Smooth muscle cell (in vitro differentiated cells): Measurements from ENCODE around the gene BAHD1. TPM values are rescaled to one million over a fixed set of nuclear protein-coding genes. Genes with fewer than 3 reads are reported as not detected.

Experiments
- DNase-seq: peaks from one replicate; lab custom pipeline; 2025; ENCODE audit not compliant: unreplicated experiment; lab: John Stamatoyannopoulos, UW
- H2AFZ ChIP-seq: fragments of 200-600 bp; sonication (generic); 2 replicates; pipeline ENCODE4 v1.6.0; 2016; ENCODE audit warnings: antibody characterized with exemption, low read depth, mild to moderate bottlenecking
- H3F3A ChIP-seq: fragments of 200-600 bp; sonication (generic); 2 replicates; pipeline ENCODE4 v1.6.0; 2017; ENCODE audit warnings: antibody characterized with exemption, low read depth
- H3K27ac ChIP-seq: fragments of 200-600 bp; sonication (generic); 2 replicates; pipeline ENCODE4 v1.5.1; 2016; ENCODE audit warnings: low read depth, mild to moderate bottlenecking
- H3K27me3 ChIP-seq: fragments of 200-600 bp; sonication (generic); 2 replicates; pipeline ENCODE4 v1.6.1; 2016; ENCODE audit warnings: low read depth, mild to moderate bottlenecking
- H3K36me3 ChIP-seq: fragments of 200-600 bp; sonication (generic); 2 replicates; pipeline ENCODE4 v1.5.1; 2016; ENCODE audit warnings: low read depth
- H3K4me1 ChIP-seq: fragments of 200-600 bp; sonication (generic); 2 replicates; pipeline ENCODE4 v1.5.1; 2016; ENCODE audit warnings: low read depth
- H3K4me2 ChIP-seq: fragments of 200-600 bp; sonication (generic); 2 replicates; pipeline ENCODE4 v1.6.0; 2016; ENCODE audit warnings: mild to moderate bottlenecking
- H3K4me3 ChIP-seq: fragments of 200-600 bp; sonication (generic); 2 replicates; pipeline ENCODE4 v1.5.1; 2016; ENCODE audit warnings: mild to moderate bottlenecking
- H3K79me2 ChIP-seq: fragments of 200-600 bp; sonication (generic); 2 replicates; pipeline ENCODE4 v1.6.0; 2016; ENCODE audit warnings: low read depth, mild to moderate bottlenecking
- H3K9ac ChIP-seq: fragments of 200-600 bp; sonication (generic); 2 replicates; pipeline ENCODE4 v1.6.0; 2016; ENCODE audit warnings: low read depth
- H3K9me3 ChIP-seq: fragments of 200-600 bp; sonication (generic); replicated peaks from 2 replicates; pipeline ENCODE4 v1.5.1; 2016; ENCODE audit warnings: low read depth
- H4K20me1 ChIP-seq: fragments of 200-600 bp; sonication (generic); 2 replicates; pipeline ENCODE4 v1.6.0; 2016; ENCODE audit warnings: low read depth
- WGBS: methylation state at CpG from one replicate; pipeline ENCODE4 v1.1.7; 2016; ENCODE audit warnings: low lambda C conversion rate; 5-methylcytosine and 5-hydroxymethylcytosine counted together
- polyA plus RNA-seq: library from polyadenylated mRNA; unstranded; fragments of >200 nt; fragmentation: Nextera tagmentation; extraction: Ambion mirVana; gene quantifications from 2 replicates; pipeline ENCODE4 v1.2.1, GENCODE V29; 2016
- total RNA-seq: library from RNA; depleted of rRNA; stranded (reverse); fragments of >200 nt; gene quantifications from 2 replicates; pipeline ENCODE4 v1.2.3, GENCODE V29; 2014
- TF ChIP-seq, protein P1 (sequence below): fragments of 200-600 bp; sonication (generic); IDR thresholded peaks from 2 replicates; pipeline ENCODE4 v1.5.1; 2017; ENCODE audit warnings: borderline replicate concordance, mild to moderate bottlenecking, antibody characterized with exemption; ENCODE audit not compliant: insufficient read depth, poor library complexity, severe bottlenecking

BAHD1 gene
- total and polyA plus RNA-seq, 2 experiments from 2014 or later: 8.4 to 11.1 TPM

DNA sequence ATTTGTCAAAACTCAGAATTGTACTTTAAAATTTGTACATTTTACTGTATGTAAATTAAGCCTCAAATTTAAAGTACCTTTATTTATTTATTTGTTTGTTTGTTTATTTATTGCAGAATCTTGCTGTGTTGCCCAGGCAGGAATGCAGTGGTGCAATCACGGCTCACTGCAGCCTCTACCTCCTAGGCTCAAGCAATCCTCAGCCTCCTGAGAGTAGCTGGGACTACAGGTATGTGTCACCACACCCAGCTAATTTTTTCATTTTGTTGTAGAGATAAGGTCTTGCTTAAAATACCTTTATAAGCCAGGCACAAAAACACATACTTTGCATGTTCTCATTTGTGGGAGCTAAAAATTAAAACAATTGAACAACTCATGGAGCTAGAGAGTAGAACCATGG, 67.5 kb downstream of the BAHD1 start:
- H3K9ac ChIP-seq: no peak overlapping the region
- H2AFZ ChIP-seq: no peak overlapping the region
- no peaks in the 10 kb centered on the region for H3K9me3 ChIP-seq
- H3K4me3 ChIP-seq: no peak overlapping the region
- DNase-seq: no peak
- no peaks in the 10 kb centered on the region for H3K36me3 ChIP-seq
- no peaks in the 10 kb centered on the region for H3K27me3 ChIP-seq
- H3K27ac ChIP-seq: no peak overlapping the region
- 74% methylated on average over 1 of the region's 1 CpG for WGBS
- H3K4me1 ChIP-seq: no peaks in the 10 kb centered on the region
- peaks cover 5% of the 10 kb centered on the region for H3F3A ChIP-seq
- no peaks in the 10 kb centered on the region for H4K20me1 ChIP-seq
- no peaks in the 10 kb centered on the region for H3K79me2 ChIP-seq
- TF ChIP-seq, protein P1, sequence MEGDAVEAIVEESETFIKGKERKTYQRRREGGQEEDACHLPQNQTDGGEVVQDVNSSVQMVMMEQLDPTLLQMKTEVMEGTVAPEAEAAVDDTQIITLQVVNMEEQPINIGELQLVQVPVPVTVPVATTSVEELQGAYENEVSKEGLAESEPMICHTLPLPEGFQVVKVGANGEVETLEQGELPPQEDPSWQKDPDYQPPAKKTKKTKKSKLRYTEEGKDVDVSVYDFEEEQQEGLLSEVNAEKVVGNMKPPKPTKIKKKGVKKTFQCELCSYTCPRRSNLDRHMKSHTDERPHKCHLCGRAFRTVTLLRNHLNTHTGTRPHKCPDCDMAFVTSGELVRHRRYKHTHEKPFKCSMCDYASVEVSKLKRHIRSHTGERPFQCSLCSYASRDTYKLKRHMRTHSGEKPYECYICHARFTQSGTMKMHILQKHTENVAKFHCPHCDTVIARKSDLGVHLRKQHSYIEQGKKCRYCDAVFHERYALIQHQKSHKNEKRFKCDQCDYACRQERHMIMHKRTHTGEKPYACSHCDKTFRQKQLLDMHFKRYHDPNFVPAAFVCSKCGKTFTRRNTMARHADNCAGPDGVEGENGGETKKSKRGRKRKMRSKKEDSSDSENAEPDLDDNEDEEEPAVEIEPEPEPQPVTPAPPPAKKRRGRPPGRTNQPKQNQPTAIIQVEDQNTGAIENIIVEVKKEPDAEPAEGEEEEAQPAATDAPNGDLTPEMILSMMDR: no peak
- no peak overlapping the region for H3K4me2 ChIP-seq

DNA sequence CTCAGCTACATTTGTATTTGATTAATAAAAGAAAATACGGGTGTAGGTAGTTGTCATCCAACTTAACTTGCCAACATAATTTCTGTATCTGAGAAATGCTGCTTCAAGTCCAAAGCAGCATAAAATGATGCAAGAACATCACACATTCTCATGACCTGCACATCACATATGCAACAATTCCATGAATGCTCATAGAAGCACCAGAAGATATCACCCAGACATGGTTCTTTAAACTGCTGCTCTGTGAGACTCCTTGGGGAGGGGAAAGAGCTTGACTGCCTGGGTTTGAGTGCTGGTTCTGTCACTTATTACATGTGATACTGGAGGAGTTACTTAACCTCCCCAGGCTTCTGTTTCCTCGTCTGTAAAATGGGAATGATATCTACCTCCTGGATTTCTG, 69.4 kb downstream of the BAHD1 start:
- H3K36me3 ChIP-seq: no peaks in the 10 kb centered on the region
- no peak overlapping the region for H3K4me3 ChIP-seq
- H3K4me1 ChIP-seq: no peaks in the 10 kb centered on the region
- no peak for DNase-seq
- H3K27ac ChIP-seq: no peak overlapping the region
- no peaks in the 10 kb centered on the region for H3K27me3 ChIP-seq
- no peak overlapping the region for H2AFZ ChIP-seq
- WGBS: 93% methylated on average over 2 of the region's 2 CpGs
- TF ChIP-seq, protein P1: no peak
- H3K4me2 ChIP-seq: no peak overlapping the region
- no peaks in the 10 kb centered on the region for H4K20me1 ChIP-seq
- H3K79me2 ChIP-seq: no peaks in the 10 kb centered on the region
- H3K9ac ChIP-seq: no peak overlapping the region
- H3F3A ChIP-seq: peaks cover 5% of the 10 kb centered on the region
- H3K9me3 ChIP-seq: no peaks in the 10 kb centered on the region

DNA sequence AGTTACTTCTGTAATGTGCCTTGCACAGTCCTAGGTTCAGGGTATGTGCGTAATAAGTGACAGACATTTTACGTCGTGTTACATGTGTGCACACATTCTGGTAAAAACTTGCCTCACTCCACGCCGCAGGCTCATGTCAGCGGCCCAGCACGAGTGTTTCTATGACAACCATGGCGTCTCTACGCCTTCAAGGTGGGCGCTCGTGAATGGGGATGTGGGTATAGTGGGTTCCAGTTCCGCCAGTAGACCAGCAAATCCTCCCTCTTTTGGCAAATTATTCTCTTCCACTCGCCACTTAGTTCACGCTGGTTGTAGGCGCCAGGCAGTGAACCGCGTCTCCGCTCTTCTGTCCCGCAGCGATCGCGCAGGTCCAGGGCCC, 70.3 kb downstream of the BAHD1 start:
- Histone ChIP-seq H3K4me3 (peak overlapping the region; percentile 52), H3K36me3 (no peaks in the 10 kb centered on the region), H3K9ac (peak overlapping the region; percentile 30), H3K4me1 (no peaks in the 10 kb centered on the region), H3K27ac (no peak overlapping the region), H3F3A (peaks cover 5% of the 10 kb centered on the region), H2AFZ (peak overlapping the region; percentile 76), H4K20me1 (no peaks in the 10 kb centered on the region), H3K9me3 (no peaks in the 10 kb centered on the region), H3K4me2 (peak overlapping the region; percentile 96), H3K79me2 (no peaks in the 10 kb centered on the region), H3K27me3 (no peaks in the 10 kb centered on the region)
- DNase-seq: no peak
- TF ChIP-seq, protein P1: no peak
- 37% methylated on average over 22 of the region's 22 CpGs for WGBS

DNA sequence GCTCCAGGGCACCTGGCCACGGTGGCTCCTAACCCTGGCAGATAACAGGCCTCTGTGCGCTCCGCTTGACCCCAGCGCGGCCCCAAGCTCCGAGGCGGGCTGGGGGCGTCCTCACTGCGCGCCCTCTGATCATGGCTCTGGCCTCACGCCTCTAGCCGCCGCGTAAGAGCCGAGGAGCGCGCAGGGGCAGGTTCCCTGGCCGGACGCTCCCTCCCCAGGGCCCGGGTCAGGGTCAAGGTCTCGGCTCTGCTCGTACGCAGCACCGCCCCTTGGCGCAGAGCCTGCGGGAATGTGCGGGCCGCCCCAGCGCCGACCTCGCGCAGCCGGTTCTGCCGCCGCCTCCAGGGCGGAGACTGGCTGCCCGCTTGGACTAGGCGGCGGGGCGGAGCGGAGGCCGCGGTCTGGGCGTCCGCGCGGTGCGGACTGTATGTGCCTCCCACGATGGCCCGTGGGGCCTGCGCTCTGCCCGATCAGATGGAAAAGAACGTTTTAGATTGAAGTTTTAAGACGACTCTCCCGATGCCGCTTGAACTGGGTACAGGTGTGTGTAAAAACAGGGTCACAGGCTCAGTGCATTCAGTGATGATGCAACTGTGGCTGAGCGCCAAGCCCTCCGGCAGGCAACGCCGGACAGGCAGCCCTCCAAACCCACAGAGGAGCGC, 70.8 kb downstream of the BAHD1 start:
- Histone ChIP-seq H3K27ac (no peak overlapping the region), H3K4me3 (peak overlapping the region; percentile 52), H3F3A (peaks cover 5% of the 10 kb centered on the region), H3K9ac (peak overlapping the region; percentile 30), H3K36me3 (no peaks in the 10 kb centered on the region), H4K20me1 (no peaks in the 10 kb centered on the region), H3K27me3 (no peaks in the 10 kb centered on the region), H3K79me2 (no peaks in the 10 kb centered on the region), H2AFZ (peak overlapping the region; percentile 76), H3K4me1 (no peaks in the 10 kb centered on the region), H3K4me2 (peak overlapping the region; percentile 96), H3K9me3 (no peaks in the 10 kb centered on the region)
- TF ChIP-seq, protein P1: no peak
- WGBS: 3% methylated on average over 55 of the region's 61 CpGs
- DNase-seq: peak; percentile 13
